ENCODE results near the gene ME3.

ME3 gene

GRCh38 chr11:86487671-86488070 lies 184.7 kb downstream of the ME3 start:
- H3K4me3 ChIP-seq (ENCODE audit: control insufficient read depth, low read depth, low read length), result no peak overlapping the region
- DNase-seq (ENCODE audit: low read depth), result no peak
- no peak for TF ChIP-seq CTCF (IDR thresholded peaks at IDR 0.05; ENCODE audit: control insufficient read depth, insufficient read depth, low read depth, low read length, missing control alignments)

- H3K4me3 ChIP-seq (ENCODE audit: control insufficient read depth, low read depth, low read length), result no peak overlapping the region
- no peak for DNase-seq (ENCODE audit: low read depth)
- no peak for TF ChIP-seq CTCF (IDR thresholded peaks at IDR 0.05; ENCODE audit: control insufficient read depth, insufficient read depth, low read depth, low read length, missing control alignments)
These were observed 186.0 kb downstream of the ME3 start for GRCh38 chr11:86486261-86487030.

GRCh38 chr11:86484795-86485166 lies 187.6 kb downstream of the ME3 start:
- DNase-seq (ENCODE audit: low read depth), result no peak
- no peak for TF ChIP-seq CTCF (IDR thresholded peaks at IDR 0.05; ENCODE audit: control insufficient read depth, insufficient read depth, low read depth, low read length, missing control alignments)
- H3K4me3 ChIP-seq (ENCODE audit: control insufficient read depth, low read depth, low read length), result no peak overlapping the region

GRCh38 chr11:86483940-86484794 lies 188.2 kb downstream of the ME3 start:
- no peak overlapping the region for H3K4me3 ChIP-seq (ENCODE audit: control insufficient read depth, low read depth, low read length)
- peak; percentile 92 for DNase-seq (ENCODE audit: low read depth)
- no peak for TF ChIP-seq CTCF (IDR thresholded peaks at IDR 0.05; ENCODE audit: control insufficient read depth, insufficient read depth, low read depth, low read length, missing control alignments)

GRCh38 chr11:86483610-86483939 lies 188.8 kb downstream of the ME3 start:
- H3K4me3 ChIP-seq (ENCODE audit: control insufficient read depth, low read depth, low read length), result no peak overlapping the region
- no peak for TF ChIP-seq CTCF (IDR thresholded peaks at IDR 0.05; ENCODE audit: control insufficient read depth, insufficient read depth, low read depth, low read length, missing control alignments)
- DNase-seq (ENCODE audit: low read depth), result no peak

GRCh38 chr11:86482692-86483091 lies 189.7 kb downstream of the ME3 start:
- no peak for DNase-seq (ENCODE audit: low read depth)
- no peak for TF ChIP-seq CTCF (IDR thresholded peaks at IDR 0.05; ENCODE audit: control insufficient read depth, insufficient read depth, low read depth, low read length, missing control alignments)
- H3K4me3 ChIP-seq (ENCODE audit: control insufficient read depth, low read depth, low read length), result no peak overlapping the region

All from AG09309 (cell line).